Activated naive CD8-positive, alpha-beta T cell (primary cell): Measurements from ENCODE around the gene NUDT8.
"Not testable (repeated sequence)": the region's sequence is repeated elsewhere in the genome, so short reads cannot be mapped to it uniquely, and the experiment has no call there.

Experiments
- H3K27ac Mint-ChIP-seq: one replicate; pipeline ENCODE4 v1.8.0; 2021; ENCODE audit warnings: mixed read lengths
- H3K27me3 Mint-ChIP-seq: one replicate; pipeline ENCODE4 v1.8.0; 2021; ENCODE audit warnings: mixed read lengths
- H3K36me3 Mint-ChIP-seq: one replicate; pipeline ENCODE4 v1.8.0; 2021; ENCODE audit warnings: mixed read lengths
- H3K4me1 Mint-ChIP-seq: one replicate; pipeline ENCODE4 v1.8.0; 2021; ENCODE audit warnings: low read depth, mixed read lengths
- H3K4me3 Mint-ChIP-seq: one replicate; pipeline ENCODE4 v1.8.0; 2021; ENCODE audit warnings: mild to moderate bottlenecking, mixed read lengths
- H3K9me3 Mint-ChIP-seq: one replicate; pipeline ENCODE4 v1.8.0; 2021; ENCODE audit warnings: low read depth, mixed read lengths

Gene NUDT8

GRCh38 chr11:67664696-67665540 is 35.2 kb upstream of the NUDT8 start:
- H3K27me3 Mint-ChIP-seq, result no peaks in the 10 kb centered on the region
- no peaks in the 10 kb centered on the region for H3K9me3 Mint-ChIP-seq
- no peak overlapping the region for H3K4me3 Mint-ChIP-seq
- no peaks in the 10 kb centered on the region for H3K4me1 Mint-ChIP-seq
- no peaks in the 10 kb centered on the region for H3K36me3 Mint-ChIP-seq
- no peak overlapping the region for H3K27ac Mint-ChIP-seq

DNA sequence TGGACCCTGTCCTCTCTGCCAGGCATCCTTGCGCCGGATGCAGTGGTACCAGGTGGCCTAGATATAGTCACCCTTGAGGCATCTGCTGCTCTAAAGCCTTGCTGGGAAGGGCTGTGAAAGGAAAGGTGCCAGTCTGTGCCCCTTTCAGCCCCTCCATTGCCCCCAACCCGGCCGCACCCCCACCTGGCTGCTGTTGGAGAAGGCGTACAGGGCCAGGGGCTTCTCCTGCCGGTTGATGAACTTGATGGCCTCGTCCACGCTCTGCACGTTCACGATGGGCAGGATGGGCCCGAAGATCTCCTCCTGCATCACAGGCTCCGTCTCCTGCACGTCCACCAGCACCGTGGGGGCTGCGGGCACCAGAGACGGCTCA is 34.5 kb upstream of the NUDT8 start:
- Mint-ChIP-seq H3K27me3 (no peaks in the 10 kb centered on the region), H3K4me1 (no peaks in the 10 kb centered on the region), H3K27ac (no peak overlapping the region), H3K4me3 (no peak overlapping the region), H3K9me3 (no peaks in the 10 kb centered on the region), H3K36me3 (no peaks in the 10 kb centered on the region)

DNA sequence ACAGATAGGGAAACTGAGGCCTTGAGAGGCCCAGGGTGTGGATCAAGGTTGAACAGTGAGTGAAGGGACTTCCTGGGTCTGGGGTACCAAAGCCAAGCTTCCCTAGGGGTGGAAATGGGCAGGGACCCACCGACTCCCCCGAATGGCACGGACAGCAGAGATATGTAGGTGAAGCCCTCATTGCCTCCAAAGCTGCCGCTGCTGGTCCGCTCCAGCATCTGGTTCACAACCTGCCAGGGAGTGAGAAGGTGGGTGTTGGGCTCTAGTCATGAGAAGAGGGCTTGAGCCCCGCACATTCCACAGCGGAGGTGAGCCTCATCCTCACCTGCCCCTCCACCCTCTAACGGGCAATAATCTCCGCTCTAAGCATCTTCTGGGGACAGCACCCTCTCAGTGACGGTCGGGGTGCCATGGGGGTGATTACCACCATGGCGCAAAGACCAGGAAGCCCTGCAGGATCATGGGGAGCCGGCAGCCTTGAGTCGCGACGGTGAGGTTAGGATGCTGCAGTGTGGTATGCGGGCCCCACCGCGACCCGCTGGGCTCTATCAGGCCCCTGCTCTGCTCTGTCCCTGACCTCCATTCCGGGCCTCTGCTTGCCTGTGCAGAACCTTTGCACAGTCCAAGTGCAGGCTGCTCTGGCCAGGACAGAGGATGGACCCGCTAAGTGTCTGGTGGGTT is 33.9 kb upstream of the NUDT8 start:
- Mint-ChIP-seq H3K9me3 (no peaks in the 10 kb centered on the region), H3K36me3 (no peaks in the 10 kb centered on the region), H3K4me1 (no peaks in the 10 kb centered on the region), H3K27me3 (no peaks in the 10 kb centered on the region), H3K27ac (no peak overlapping the region), H3K4me3 (no peak overlapping the region)

DNA sequence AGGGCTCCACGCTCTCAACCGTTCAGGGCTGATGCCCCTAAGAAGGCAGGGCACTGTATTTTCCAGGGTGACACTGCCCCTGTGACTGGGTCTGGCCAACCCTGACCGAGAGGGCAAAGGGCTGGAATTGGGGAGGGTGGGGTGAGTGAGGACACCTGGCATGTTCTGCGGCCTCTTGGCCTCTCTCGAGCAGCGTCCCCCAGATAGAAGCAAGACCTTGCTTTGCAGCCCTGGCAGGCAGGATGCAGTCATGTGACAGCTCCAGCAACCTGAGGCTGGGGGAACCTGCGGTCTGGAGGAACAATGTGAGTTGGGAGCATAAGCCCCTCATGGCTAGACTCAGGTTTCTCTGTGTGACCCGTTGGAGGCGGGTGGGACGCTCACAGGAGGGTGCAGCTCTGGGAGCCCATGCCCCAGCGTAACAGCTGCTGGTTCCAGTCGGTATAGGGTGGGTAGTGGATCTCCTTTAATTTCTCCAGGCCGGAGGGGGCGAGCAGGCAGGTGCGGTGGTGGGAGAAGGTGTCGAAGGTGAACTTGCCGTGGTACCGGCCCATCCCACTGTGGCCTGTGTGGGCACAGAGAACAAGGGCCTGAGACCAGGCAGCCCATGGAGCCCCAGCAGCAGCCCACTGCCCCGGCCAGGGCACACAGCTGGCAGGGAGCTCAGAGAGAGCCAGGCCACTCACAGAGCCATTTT is 33.2 kb upstream of the NUDT8 start:
- no peak overlapping the region for H3K4me3 Mint-ChIP-seq
- H3K36me3 Mint-ChIP-seq, result no peaks in the 10 kb centered on the region
- H3K27ac Mint-ChIP-seq, result no peak overlapping the region
- no peaks in the 10 kb centered on the region for H3K4me1 Mint-ChIP-seq
- no peaks in the 10 kb centered on the region for H3K27me3 Mint-ChIP-seq
- H3K9me3 Mint-ChIP-seq, result no peaks in the 10 kb centered on the region

DNA sequence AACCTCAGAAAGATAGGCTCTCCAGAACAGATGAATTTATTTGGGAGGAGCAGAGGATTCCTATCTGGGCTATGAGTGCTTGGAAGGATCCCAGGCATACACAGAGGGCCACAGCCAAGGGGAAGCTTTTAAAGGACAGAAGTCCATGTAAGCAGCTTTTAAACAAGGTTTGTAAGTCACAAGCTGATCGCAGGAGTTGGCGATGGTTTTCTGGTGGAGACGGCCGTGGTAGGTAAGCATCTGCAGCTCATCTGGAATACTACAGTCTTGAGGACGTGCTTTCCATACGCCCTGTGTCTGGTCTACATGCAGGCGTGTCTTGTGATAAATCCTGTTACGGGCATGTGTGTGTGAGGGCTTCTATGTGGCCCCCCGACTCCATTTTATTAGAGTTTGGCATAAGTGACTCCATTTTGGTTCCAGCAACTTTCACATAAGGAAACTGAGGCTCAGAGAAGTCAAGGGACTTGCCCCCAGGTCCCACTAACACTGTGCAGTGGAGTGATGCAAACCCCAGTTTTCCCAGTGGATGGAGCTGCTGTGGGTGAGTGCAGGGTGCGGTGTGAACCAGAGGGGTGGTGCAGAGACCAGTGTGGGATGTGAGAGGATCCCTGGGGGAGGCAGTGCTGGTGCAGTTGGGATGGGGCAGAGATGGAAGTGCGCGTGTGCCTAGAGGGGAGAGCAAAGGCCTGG is 32.6 kb upstream of the NUDT8 start:
- H3K4me1 Mint-ChIP-seq, result no peaks in the 10 kb centered on the region
- H3K27me3 Mint-ChIP-seq, result no peaks in the 10 kb centered on the region
- H3K36me3 Mint-ChIP-seq, result no peaks in the 10 kb centered on the region
- H3K4me3 Mint-ChIP-seq, result no peak overlapping the region
- no peak overlapping the region for H3K27ac Mint-ChIP-seq
- no peaks in the 10 kb centered on the region for H3K9me3 Mint-ChIP-seq

- not testable (repeated sequence) for H3K27me3 Mint-ChIP-seq, H3K27ac Mint-ChIP-seq, H3K36me3 Mint-ChIP-seq, H3K4me1 Mint-ChIP-seq, H3K4me3 Mint-ChIP-seq, H3K9me3 Mint-ChIP-seq
Measured at GRCh38 chr11:67660752-67661151, 31.0 kb upstream of the NUDT8 start.

DNA sequence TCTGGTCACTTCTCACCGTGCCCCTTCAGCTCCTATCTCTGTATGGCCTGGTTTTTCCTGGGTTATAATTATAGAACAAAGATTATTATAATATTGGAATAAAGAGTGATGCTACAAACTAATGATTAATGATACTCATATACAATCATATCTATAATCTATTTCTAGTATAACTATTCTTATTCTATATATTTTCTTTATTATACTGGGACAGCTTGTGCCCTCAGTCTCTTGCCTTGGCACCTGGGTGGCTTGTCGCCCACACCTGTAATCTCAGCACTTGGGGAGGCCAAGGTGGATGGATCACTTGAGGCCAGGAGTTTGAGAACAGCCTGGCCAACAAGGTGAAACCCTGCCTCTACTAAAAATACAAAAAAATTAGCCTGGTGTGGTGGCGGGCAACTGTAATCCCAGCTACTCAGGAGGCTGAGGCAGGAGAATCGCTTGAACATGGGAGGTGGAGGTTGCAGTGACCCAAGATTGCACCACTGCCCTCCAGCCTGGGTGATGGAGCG is 30.0 kb upstream of the NUDT8 start:
- H3K4me1 Mint-ChIP-seq, H3K9me3 Mint-ChIP-seq, H3K36me3 Mint-ChIP-seq, H3K4me3 Mint-ChIP-seq, H3K27ac Mint-ChIP-seq, H3K27me3 Mint-ChIP-seq: not testable (repeated sequence)

GRCh38 chr11:67657300-67657699 is 27.6 kb upstream of the NUDT8 start:
- Mint-ChIP-seq H3K4me1 (no peaks in the 10 kb centered on the region), H3K4me3 (no peak overlapping the region), H3K36me3 (no peaks in the 10 kb centered on the region), H3K9me3 (no peaks in the 10 kb centered on the region), H3K27ac (no peak overlapping the region), H3K27me3 (no peaks in the 10 kb centered on the region)

DNA sequence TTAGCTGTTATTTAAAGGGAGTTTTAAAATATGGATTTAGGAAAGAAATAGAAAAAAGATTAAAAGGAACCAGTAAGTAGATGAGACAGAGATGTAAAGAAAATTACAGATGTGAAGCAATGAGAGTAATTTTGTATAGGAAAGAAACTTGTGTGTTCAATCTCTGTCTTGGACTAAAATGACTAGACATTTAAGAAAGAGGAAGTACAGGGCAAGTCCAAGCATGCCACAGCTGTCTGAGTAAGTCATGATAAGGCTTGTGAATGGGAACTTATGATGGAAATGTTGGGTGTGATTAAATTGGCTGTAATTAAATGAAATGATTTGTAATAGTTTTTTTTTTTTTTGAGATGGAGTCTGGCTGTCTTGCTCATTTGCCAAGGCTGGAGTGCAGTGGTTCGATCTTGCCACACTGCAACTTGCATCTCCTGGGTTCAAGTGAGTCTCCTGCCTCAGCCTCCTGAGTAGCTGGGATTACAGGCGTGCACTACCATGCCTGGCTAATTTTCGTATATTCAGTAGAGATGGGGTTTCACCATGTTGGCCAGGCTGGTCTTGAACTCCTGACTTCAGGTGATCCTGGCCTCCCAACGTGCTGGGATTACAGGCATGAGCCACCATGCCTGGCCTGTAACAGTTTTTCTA is 26.7 kb upstream of the NUDT8 start:
- no peak overlapping the region for H3K4me3 Mint-ChIP-seq
- no peaks in the 10 kb centered on the region for H3K36me3 Mint-ChIP-seq
- H3K27me3 Mint-ChIP-seq, result no peaks in the 10 kb centered on the region
- no peaks in the 10 kb centered on the region for H3K4me1 Mint-ChIP-seq
- H3K9me3 Mint-ChIP-seq, result no peaks in the 10 kb centered on the region
- H3K27ac Mint-ChIP-seq, result no peak overlapping the region

DNA sequence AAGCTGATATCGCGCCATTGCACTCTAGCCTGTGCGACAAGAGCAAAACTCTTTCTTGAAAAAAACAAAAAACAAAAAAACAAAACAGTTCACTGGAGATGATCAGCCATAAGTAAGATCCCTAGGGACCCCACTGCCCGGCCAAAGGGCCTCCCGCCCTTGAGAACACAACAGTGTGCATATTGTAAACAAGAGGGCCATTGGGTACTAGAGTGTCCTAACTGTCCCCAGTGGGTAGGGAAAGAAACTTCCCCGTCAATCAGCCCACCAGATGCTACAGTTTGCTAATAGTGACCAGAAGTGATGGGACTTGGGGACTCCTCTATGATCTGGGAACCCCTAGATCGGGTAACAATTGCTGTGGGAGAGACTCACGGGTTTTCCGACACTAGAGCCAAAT is 24.5 kb upstream of the NUDT8 start:
- Mint-ChIP-seq H3K4me1 (peaks cover 12% of the 10 kb centered on the region), H3K4me3 (no peak overlapping the region), H3K27ac (no peak overlapping the region), H3K36me3 (no peaks in the 10 kb centered on the region), H3K27me3 (no peaks in the 10 kb centered on the region), H3K9me3 (no peaks in the 10 kb centered on the region)

GRCh38 chr11:67652965-67653845 is 23.5 kb upstream of the NUDT8 start:
- H3K4me3 Mint-ChIP-seq, result no peak overlapping the region
- no peak overlapping the region for H3K27ac Mint-ChIP-seq
- no peaks in the 10 kb centered on the region for H3K27me3 Mint-ChIP-seq
- no peaks in the 10 kb centered on the region for H3K36me3 Mint-ChIP-seq
- H3K9me3 Mint-ChIP-seq, result no peaks in the 10 kb centered on the region
- peaks cover 17% of the 10 kb centered on the region for H3K4me1 Mint-ChIP-seq

DNA sequence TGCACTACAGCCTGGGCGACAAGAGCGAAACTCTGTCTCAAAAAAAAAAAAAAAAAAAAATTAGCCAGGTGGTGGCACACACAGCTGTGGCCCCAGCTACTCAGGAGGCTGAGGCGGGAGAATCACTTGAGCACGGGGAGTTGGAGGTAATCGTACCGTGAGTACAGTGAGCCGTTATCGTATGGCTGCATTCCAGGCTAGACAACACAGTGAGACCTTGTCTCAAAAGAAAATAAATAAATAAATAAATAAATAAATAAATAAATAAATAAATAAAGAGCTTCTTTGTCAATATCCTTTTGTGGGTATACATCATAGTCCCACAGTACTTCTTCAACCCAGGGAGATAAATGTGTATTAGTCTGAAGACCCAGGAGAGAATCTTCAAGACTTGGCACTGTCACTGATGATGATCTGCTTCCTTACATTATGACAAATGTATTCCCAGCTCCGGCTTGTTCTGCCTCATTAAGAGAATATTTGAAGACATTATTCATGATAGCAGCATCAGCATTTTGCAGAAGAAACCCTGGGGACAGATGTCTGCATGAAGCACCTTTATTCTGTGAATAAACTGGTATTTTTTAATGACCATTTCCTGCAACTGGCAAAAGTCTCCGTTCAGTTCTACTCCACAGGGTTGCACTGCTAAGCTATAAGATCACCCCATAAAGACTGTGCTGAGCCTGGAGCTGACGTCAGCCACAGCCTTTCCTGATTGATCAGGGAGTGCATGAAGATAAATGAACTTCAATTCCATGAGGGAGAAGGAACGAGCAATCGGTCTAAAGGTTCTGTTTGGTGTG is 22.4 kb upstream of the NUDT8 start:
- H3K4me1 Mint-ChIP-seq, result peaks cover 25% of the 10 kb centered on the region
- no peak overlapping the region for H3K4me3 Mint-ChIP-seq
- H3K36me3 Mint-ChIP-seq, result no peaks in the 10 kb centered on the region
- no peaks in the 10 kb centered on the region for H3K9me3 Mint-ChIP-seq
- no peaks in the 10 kb centered on the region for H3K27me3 Mint-ChIP-seq
- H3K27ac Mint-ChIP-seq, result no peak overlapping the region
